Breast epithelium (tissue), 3 donors: ENCODE results near the gene RAD51.

Experiments
- POLR2A ChIP-seq: fragments of 450-650 bp; IDR thresholded peaks from one replicate; pipeline ENCODE4 v1.6.1; 2016; ENCODE audit warnings: antibody characterized with exemption, mild to moderate bottlenecking, moderate library complexity
- POLR2AphosphoS5 ChIP-seq, 3 donors: sonication (generic); formaldehyde crosslinking; IDR thresholded peaks; one replicate each; pipeline ENCODE4 v1.6.1; 2017; ENCODE audit warnings: antibody characterized with exemption in 3 of 3
- TF ChIP-seq, protein P1 (sequence below), 3 donors: fragments of 450-650 bp; IDR thresholded peaks; one replicate each; pipeline ENCODE4 v1.5.1; 2016 to 2017; ENCODE audit warnings: antibody characterized with exemption in 3 of 3, mild to moderate bottlenecking in 3 of 3, moderate library complexity in 3 of 3

DNA sequence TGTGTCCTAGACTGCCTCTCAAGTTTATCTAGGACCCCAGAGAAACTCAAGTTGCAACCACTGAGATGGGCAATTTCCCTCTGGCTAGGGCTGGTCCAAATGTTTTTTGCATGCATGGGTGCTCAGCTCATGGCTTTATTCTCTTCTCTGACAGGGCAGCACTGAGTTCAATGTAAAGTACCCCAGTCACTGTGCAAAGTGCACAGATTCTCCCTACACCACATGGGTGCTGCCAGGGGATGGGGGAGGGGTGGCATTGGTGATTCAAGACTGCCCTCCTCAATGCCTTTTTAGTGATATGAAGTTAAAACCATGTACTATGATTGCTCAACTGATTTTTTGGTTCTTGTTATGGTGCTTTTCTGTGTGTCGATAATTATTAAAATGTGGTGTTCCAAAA lies 14.8 kb upstream of the RAD51 start:
- TF ChIP-seq, protein P1, sequence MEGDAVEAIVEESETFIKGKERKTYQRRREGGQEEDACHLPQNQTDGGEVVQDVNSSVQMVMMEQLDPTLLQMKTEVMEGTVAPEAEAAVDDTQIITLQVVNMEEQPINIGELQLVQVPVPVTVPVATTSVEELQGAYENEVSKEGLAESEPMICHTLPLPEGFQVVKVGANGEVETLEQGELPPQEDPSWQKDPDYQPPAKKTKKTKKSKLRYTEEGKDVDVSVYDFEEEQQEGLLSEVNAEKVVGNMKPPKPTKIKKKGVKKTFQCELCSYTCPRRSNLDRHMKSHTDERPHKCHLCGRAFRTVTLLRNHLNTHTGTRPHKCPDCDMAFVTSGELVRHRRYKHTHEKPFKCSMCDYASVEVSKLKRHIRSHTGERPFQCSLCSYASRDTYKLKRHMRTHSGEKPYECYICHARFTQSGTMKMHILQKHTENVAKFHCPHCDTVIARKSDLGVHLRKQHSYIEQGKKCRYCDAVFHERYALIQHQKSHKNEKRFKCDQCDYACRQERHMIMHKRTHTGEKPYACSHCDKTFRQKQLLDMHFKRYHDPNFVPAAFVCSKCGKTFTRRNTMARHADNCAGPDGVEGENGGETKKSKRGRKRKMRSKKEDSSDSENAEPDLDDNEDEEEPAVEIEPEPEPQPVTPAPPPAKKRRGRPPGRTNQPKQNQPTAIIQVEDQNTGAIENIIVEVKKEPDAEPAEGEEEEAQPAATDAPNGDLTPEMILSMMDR (IDR thresholded peaks at IDR 0.05) = no peak
- TF ChIP-seq POLR2A (no peak), POLR2AphosphoS5 (IDR thresholded peaks at IDR 0.05) (no peak)
